H1 (cell line): ENCODE results near the gene SBNO1. TPM values are rescaled to one million over a fixed set of nuclear protein-coding genes. Genes with fewer than 3 reads are reported as not detected.

Experiments
- CEBPB ChIP-seq: IDR thresholded peaks from 2 replicates; pipeline ENCODE4 v1.6.1; 2012; ENCODE audit warnings: low read depth, low read length
- CHD1 ChIP-seq: IDR thresholded peaks from 2 replicates; pipeline ENCODE4 v1.6.1; 2012; ENCODE audit warnings: low read depth, low read length, improper control_type of control experiment
- GABPA ChIP-seq: IDR thresholded peaks from 2 replicates; pipeline ENCODE4 v1.6.1; 2011; ENCODE audit warnings: mild to moderate bottlenecking, low read length, moderate library complexity, borderline replicate concordance; ENCODE audit not compliant: insufficient read depth
- NANOG ChIP-seq: IDR thresholded peaks from 2 replicates; pipeline ENCODE4 v1.6.1; 2011; ENCODE audit warnings: low read length, low read depth, mild to moderate bottlenecking, inconsistent platforms; ENCODE audit not compliant: insufficient read depth, poor library complexity, severe bottlenecking
- NRF1 ChIP-seq: IDR thresholded peaks from 2 replicates; pipeline ENCODE4 v1.6.1; 2011; ENCODE audit warnings: mild to moderate bottlenecking, low read depth, low read length, improper control_type of control experiment
- POU5F1 ChIP-seq: IDR thresholded peaks from 2 replicates; pipeline ENCODE4 v1.6.1; 2011; ENCODE audit warnings: low read depth, mild to moderate bottlenecking, low read length, moderate library complexity
- RBBP5 ChIP-seq: IDR thresholded peaks from 2 replicates; pipeline ENCODE4 v1.7.1; 2012; ENCODE audit warnings: low read depth, mild to moderate bottlenecking, inconsistent platforms, low read length, moderate library complexity, borderline replicate concordance
- SIRT6 ChIP-seq: IDR thresholded peaks from one replicate; pipeline ENCODE4 v1.7.1; 2012; ENCODE audit warnings: low read length, inconsistent platforms
- SUZ12 ChIP-seq: fragments of 200-600 bp; sonication (generic); IDR thresholded peaks from 2 replicates; pipeline ENCODE4 v1.6.1; 2012; ENCODE audit warnings: mild to moderate bottlenecking, inconsistent platforms, low read length, moderate library complexity, mixed read lengths
- polyA plus RNA-seq, 7 experiments: library from polyadenylated mRNA; depleted of rRNA in 3 of 7; stranded (reverse) in 5 of 7; unstranded in 2 of 7; fragments of >200 nt in 5 of 7; fragments of 200-250 nt in 2 of 7; gene quantifications; 1 replicate in 5 of 7; 2 replicates in 1 of 7; 4 replicates in 1 of 7; pipeline versions ENCODE4 v1.2.1 to v1.2.3, GENCODE V29; 2011 to 2013; ENCODE audit warnings: missing spikeins in 2 of 7, mixed read lengths in 2 of 7
- total RNA-seq: library from RNA; stranded (reverse); fragmentation: NEBNext Ultra II Directional; extraction: Animal tissue kit (Norgen Biotek cat#: 25700); gene quantifications from 2 replicates; pipeline ENCODE4 v1.2.1, GENCODE V29; 2021
- TF ChIP-seq, protein P1 (sequence below): fragments of 300-600 bp; sonication (generic); IDR thresholded peaks from 2 replicates; pipeline ENCODE4 v1.7.1; 2012; ENCODE audit warnings: low read length, moderate library complexity, mild to moderate bottlenecking, inconsistent platforms; ENCODE audit not compliant: insufficient replicate concordance

SBNO1 gene
- total and polyA plus RNA-seq, 2 of the 8 experiments (the other 6 are each of a cell fraction or from before 2014, with no cell fraction given), result 6.7 to 57.7 TPM

DNA sequence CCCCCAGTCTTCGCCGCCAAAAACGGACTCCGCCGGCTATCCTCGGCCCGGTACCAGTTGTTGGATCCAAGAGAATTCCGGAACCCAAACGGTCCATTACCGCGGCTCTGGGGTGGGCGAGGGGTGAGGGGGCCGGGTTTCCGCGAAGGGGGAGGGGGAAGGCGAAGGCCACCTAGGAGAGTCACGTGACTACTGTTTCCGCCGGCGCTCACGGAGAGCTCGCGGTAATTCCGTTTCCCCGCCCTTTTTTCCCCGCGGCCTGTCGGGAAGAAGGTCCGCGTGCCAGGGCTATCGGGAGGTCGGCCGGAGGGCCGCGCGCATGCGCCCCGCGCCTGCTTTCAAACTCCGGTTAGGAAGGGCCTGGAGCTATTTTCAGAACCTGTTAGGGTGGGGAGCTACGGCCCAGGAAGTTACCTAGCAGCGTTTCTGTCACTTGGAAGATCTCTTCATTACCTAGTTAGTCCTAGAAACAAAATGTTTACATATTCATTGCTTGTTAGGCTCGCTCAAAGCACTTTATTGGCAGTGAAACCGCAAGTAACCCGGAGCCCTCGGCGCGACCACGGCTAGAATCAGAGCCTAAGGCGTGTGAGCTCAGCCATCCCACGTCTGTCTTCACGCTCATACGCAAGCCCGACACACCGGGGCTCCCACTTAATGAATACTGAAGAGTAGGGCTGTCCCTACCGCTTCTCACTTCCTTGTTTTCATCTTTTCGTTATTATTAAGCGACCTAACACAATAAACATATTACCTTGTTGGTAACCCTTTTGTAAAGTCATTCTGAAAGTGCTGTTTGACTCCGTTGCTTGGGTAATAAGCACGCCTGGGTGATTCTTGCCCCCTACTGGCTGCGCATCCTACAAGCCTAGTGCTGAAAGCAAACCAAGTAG is 624 bp upstream of the SBNO1 start (continued):
- TF ChIP-seq, protein P1, sequence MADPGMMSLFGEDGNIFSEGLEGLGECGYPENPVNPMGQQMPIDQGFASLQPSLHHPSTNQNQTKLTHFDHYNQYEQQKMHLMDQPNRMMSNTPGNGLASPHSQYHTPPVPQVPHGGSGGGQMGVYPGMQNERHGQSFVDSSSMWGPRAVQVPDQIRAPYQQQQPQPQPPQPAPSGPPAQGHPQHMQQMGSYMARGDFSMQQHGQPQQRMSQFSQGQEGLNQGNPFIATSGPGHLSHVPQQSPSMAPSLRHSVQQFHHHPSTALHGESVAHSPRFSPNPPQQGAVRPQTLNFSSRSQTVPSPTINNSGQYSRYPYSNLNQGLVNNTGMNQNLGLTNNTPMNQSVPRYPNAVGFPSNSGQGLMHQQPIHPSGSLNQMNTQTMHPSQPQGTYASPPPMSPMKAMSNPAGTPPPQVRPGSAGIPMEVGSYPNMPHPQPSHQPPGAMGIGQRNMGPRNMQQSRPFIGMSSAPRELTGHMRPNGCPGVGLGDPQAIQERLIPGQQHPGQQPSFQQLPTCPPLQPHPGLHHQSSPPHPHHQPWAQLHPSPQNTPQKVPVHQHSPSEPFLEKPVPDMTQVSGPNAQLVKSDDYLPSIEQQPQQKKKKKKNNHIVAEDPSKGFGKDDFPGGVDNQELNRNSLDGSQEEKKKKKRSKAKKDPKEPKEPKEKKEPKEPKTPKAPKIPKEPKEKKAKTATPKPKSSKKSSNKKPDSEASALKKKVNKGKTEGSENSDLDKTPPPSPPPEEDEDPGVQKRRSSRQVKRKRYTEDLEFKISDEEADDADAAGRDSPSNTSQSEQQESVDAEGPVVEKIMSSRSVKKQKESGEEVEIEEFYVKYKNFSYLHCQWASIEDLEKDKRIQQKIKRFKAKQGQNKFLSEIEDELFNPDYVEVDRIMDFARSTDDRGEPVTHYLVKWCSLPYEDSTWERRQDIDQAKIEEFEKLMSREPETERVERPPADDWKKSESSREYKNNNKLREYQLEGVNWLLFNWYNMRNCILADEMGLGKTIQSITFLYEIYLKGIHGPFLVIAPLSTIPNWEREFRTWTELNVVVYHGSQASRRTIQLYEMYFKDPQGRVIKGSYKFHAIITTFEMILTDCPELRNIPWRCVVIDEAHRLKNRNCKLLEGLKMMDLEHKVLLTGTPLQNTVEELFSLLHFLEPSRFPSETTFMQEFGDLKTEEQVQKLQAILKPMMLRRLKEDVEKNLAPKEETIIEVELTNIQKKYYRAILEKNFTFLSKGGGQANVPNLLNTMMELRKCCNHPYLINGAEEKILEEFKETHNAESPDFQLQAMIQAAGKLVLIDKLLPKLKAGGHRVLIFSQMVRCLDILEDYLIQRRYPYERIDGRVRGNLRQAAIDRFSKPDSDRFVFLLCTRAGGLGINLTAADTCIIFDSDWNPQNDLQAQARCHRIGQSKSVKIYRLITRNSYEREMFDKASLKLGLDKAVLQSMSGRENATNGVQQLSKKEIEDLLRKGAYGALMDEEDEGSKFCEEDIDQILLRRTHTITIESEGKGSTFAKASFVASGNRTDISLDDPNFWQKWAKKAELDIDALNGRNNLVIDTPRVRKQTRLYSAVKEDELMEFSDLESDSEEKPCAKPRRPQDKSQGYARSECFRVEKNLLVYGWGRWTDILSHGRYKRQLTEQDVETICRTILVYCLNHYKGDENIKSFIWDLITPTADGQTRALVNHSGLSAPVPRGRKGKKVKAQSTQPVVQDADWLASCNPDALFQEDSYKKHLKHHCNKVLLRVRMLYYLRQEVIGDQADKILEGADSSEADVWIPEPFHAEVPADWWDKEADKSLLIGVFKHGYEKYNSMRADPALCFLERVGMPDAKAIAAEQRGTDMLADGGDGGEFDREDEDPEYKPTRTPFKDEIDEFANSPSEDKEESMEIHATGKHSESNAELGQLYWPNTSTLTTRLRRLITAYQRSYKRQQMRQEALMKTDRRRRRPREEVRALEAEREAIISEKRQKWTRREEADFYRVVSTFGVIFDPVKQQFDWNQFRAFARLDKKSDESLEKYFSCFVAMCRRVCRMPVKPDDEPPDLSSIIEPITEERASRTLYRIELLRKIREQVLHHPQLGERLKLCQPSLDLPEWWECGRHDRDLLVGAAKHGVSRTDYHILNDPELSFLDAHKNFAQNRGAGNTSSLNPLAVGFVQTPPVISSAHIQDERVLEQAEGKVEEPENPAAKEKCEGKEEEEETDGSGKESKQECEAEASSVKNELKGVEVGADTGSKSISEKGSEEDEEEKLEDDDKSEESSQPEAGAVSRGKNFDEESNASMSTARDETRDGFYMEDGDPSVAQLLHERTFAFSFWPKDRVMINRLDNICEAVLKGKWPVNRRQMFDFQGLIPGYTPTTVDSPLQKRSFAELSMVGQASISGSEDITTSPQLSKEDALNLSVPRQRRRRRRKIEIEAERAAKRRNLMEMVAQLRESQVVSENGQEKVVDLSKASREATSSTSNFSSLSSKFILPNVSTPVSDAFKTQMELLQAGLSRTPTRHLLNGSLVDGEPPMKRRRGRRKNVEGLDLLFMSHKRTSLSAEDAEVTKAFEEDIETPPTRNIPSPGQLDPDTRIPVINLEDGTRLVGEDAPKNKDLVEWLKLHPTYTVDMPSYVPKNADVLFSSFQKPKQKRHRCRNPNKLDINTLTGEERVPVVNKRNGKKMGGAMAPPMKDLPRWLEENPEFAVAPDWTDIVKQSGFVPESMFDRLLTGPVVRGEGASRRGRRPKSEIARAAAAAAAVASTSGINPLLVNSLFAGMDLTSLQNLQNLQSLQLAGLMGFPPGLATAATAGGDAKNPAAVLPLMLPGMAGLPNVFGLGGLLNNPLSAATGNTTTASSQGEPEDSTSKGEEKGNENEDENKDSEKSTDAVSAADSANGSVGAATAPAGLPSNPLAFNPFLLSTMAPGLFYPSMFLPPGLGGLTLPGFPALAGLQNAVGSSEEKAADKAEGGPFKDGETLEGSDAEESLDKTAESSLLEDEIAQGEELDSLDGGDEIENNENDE, result no peak
- no peak for TF ChIP-seq SIRT6
- no peak for TF ChIP-seq GABPA
- no peak for TF ChIP-seq RBBP5
- TF ChIP-seq POU5F1, result no peak
- TF ChIP-seq SUZ12, result no peak
- TF ChIP-seq NRF1, result peak; percentile 98
- TF ChIP-seq NANOG, result no peak
- 0 out of 2 replicates have a peak, but pooled peaks have one; percentile 27 for TF ChIP-seq CEBPB
- no peak for TF ChIP-seq CHD1
